ENCODE data around the gene LRRC52. TPM values are rescaled to one million over a fixed set of nuclear protein-coding genes. Genes with fewer than 3 reads are reported as not detected.

The LRRC52 gene
- total and polyA plus RNA-seq, 2 of the 8 experiments (the other 6 are each of a cell fraction or from before 2014, with no cell fraction given), result 0.05 TPM; not detected in 1

DNA sequence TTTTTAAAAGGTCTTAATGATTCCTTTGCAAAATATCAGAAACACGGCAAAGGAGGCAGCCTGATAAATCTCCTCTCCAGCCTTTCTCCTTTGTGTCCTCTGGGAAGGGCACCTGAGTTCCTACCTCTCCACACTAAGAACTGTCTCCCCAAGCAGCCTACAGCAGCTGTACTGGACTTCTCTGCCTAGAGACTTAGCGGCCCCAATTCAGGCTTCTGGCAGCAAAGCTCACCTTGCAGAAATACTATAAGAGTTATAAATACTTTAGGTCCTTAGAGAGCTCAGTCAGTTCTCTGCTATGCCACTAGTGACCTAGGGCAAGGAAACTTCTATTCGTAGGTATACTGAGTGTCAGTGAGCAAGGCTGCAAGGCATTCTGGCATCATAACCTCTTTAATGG lies 33.9 kb downstream of the LRRC52 start:
- H3K9ac ChIP-seq (replicated peaks in 1 of 4; ENCODE audit: extremely low read depth in 1 of 4, low read depth in 3 of 4, low read length in 3 of 4), result peak overlapping the region in 1 of 4 experiments; percentile 8; a peak in 1 of 7 replicates
- ChIA-PET CTCF (ENCODE audit: partially characterized antibody) (interaction anchor here (1.6 to 3.0 kb wide), 2 partner anchors 24 to 167 kb away, joined by 6 to 8 read pairs; no protein-coding TSS in a partner anchor), POLR2A (ENCODE audit: partially characterized antibody) (no interaction called here)
- no peaks in the 10 kb centered on the region for H3K23me2 ChIP-seq (ENCODE audit: low read depth, low read length)
- H2BK20ac ChIP-seq (ENCODE audit: low read length), result no peak overlapping the region
- no peak overlapping the region for H3K4me3 ChIP-seq (ENCODE audit: extremely low read depth in 1 of 4, insufficient read depth in 2 of 4, low read depth in 3 of 4, low read length in 4 of 4)
- no peak overlapping the region for H2AK5ac ChIP-seq (ENCODE audit: low read depth, low read length)
- H2BK120ac ChIP-seq (replicated peaks; ENCODE audit: low read depth, low read length), result no peak overlapping the region
- no peak overlapping the region for H4K8ac ChIP-seq (ENCODE audit: extremely low read depth, insufficient read depth, low read length)
- no peak overlapping the region for H3K18ac ChIP-seq (ENCODE audit: extremely low read depth, low read length)
- H2BK5ac ChIP-seq (ENCODE audit: low read depth, low read length), result no peak overlapping the region
- no peaks in the 10 kb centered on the region for H3K9me3 ChIP-seq (ENCODE audit: insufficient read depth in 2 of 2, low read depth in 1 of 2, low read length in 1 of 2)
- no peaks in the 10 kb centered on the region for H4K20me1 ChIP-seq (replicated peaks in 1 of 2; ENCODE audit: control insufficient read depth in 1 of 2, insufficient read depth in 2 of 2, low read length in 2 of 2)
- H3K79me1 ChIP-seq (ENCODE audit: low read depth, low read length), result no peaks in the 10 kb centered on the region
- H3K79me2 ChIP-seq (ENCODE audit: control insufficient read depth in 1 of 2, insufficient read depth in 2 of 2, low read length in 2 of 2), result no peaks in the 10 kb centered on the region
- H2BK15ac ChIP-seq (ENCODE audit: low read length), result no peak overlapping the region
- H2BK12ac ChIP-seq (ENCODE audit: low read depth, low read length), result no peak overlapping the region
- DNase-seq (ENCODE audit: low read depth in 1 of 2, low spot score in 2 of 2) (no peak), FAIRE-seq (no peak)
- H3K23ac ChIP-seq (ENCODE audit: insufficient read length), result no peak overlapping the region
- no peak overlapping the region for H4K5ac ChIP-seq (ENCODE audit: insufficient read length, low read depth, low read length)
- H3K56ac ChIP-seq (replicated peaks; ENCODE audit: insufficient read length, low read depth, low read length), result no peak overlapping the region
- H3K4ac ChIP-seq (replicated peaks; ENCODE audit: insufficient read length, low read depth, low read length), result no peak overlapping the region
- no peak overlapping the region for H2AFZ ChIP-seq (ENCODE audit: low read length)
- no peak overlapping the region for H3K27ac ChIP-seq (ENCODE audit: low read depth, low read length)
- 85% methylated on average over 3 of the region's 3 CpGs; no CpG with 5 or more reads in 1 of the 2 experiments for whole genome bisulfite sequencing, 2 experiments (ENCODE audit: extremely low coverage in 1 of 2, insufficient coverage in 1 of 2, insufficient read length in 1 of 2, insufficient replicate concordance in 2 of 2, low coverage in 1 of 2, low lambda C conversion rate in 2 of 2, missing lambda C conversion rate in 1 of 2)
- no peaks in the 10 kb centered on the region for H3K36me3 ChIP-seq (ENCODE audit: control insufficient read depth in 2 of 4, insufficient read depth in 4 of 4, low read length in 3 of 4)
- H3K4me1 ChIP-seq (replicated peaks in 1 of 4; ENCODE audit: control insufficient read depth in 3 of 4, insufficient read depth in 4 of 4, low read length in 3 of 4), result no peaks in the 10 kb centered on the region
- H4K91ac ChIP-seq (replicated peaks; ENCODE audit: insufficient read length, low read length), result no peak overlapping the region
- H3K4me2 ChIP-seq (ENCODE audit: insufficient read depth in 1 of 2, low read depth in 2 of 2, low read length in 2 of 2), result no peak overlapping the region
- no peaks in the 10 kb centered on the region for H3K27me3 ChIP-seq (replicated peaks in 1 of 4; ENCODE audit: control insufficient read depth in 3 of 4, extremely low read depth in 1 of 4, insufficient read depth in 3 of 4, low read length in 3 of 4)
- no peak overlapping the region for H3K14ac ChIP-seq (ENCODE audit: insufficient read length)
- no peak for TF ChIP-seq RFX5 (IDR thresholded peaks at IDR 0.05; ENCODE audit: borderline replicate concordance, low read depth, low read length)
- TF ChIP-seq SRF (IDR thresholded peaks at IDR 0.05; ENCODE audit: low read depth, low read length), result no peak
- TF ChIP-seq MAFK (IDR thresholded peaks at IDR 0.05; ENCODE audit: low read depth, low read length), result no peak
- TF ChIP-seq CHD1 (IDR thresholded peaks at IDR 0.05; ENCODE audit: low read depth, low read length), result no peak
- no peak for TF ChIP-seq BCL11A (IDR thresholded peaks at IDR 0.05; ENCODE audit: low read depth in 2 of 2, low read length in 2 of 2)
- no peak for TF ChIP-seq SIN3A (conservative IDR thresholded peaks at IDR 0.05 in 1 of 2, IDR thresholded peaks at IDR 0.05 in 1 of 2; ENCODE audit: low read depth in 1 of 2, low read length in 2 of 2)
- TF ChIP-seq NANOG (IDR thresholded peaks at IDR 0.05; ENCODE audit: insufficient read depth, low read depth, low read length, poor library complexity, severe bottlenecking), result no peak
- TF ChIP-seq RXRA (IDR thresholded peaks at IDR 0.05; ENCODE audit: insufficient read depth, low read depth, low read length), result no peak
- no peak for TF ChIP-seq RNF2 (IDR thresholded peaks at IDR 0.05; ENCODE audit: borderline replicate concordance, low read depth, low read length, missing control alignments, poor library complexity, severe bottlenecking)
- no peak for TF ChIP-seq GABPA (IDR thresholded peaks at IDR 0.05; ENCODE audit: borderline replicate concordance, insufficient read depth, low read length)
- TF ChIP-seq EZH2 (IDR thresholded peaks at IDR 0.05; ENCODE audit: low read depth, low read length, severe bottlenecking), result no peak
- no peak for TF ChIP-seq E2F6 (IDR thresholded peaks at IDR 0.05)
- no peak for TF ChIP-seq PHF8 (conservative IDR thresholded peaks at IDR 0.05; ENCODE audit: low read depth, low read length)
